Measurements from ENCODE around the gene WDR37.

WDR37 gene

GRCh38 chr10:1128115-1128514, 71.9 kb downstream of the WDR37 start:
- no peak for DNase-seq (ENCODE audit: low read depth)
- TF ChIP-seq CTCF (IDR thresholded peaks at IDR 0.05; ENCODE audit: insufficient read depth, low read depth, low read length, missing control alignments) = no peak
- H3K4me3 ChIP-seq (ENCODE audit: low read depth, low read length) = no peak overlapping the region

- no peak for DNase-seq (ENCODE audit: low read depth)
- TF ChIP-seq CTCF (IDR thresholded peaks at IDR 0.05; ENCODE audit: insufficient read depth, low read depth, low read length, missing control alignments) = no peak
- H3K4me3 ChIP-seq (ENCODE audit: low read depth, low read length) = no peak overlapping the region
Measured at GRCh38 chr10:1128649-1129048, 72.5 kb downstream of the WDR37 start.

- H3K4me3 ChIP-seq (ENCODE audit: low read depth, low read length) = no peak overlapping the region
- DNase-seq (ENCODE audit: low read depth) = no peak
- no peak for TF ChIP-seq CTCF (IDR thresholded peaks at IDR 0.05; ENCODE audit: insufficient read depth, low read depth, low read length, missing control alignments)
Measured at GRCh38 chr10:1130226-1130625, 74.0 kb downstream of the WDR37 start.

- no peak for TF ChIP-seq CTCF (IDR thresholded peaks at IDR 0.05; ENCODE audit: insufficient read depth, low read depth, low read length, missing control alignments)
- DNase-seq (ENCODE audit: low read depth) = no peak
- H3K4me3 ChIP-seq (ENCODE audit: low read depth, low read length) = no peak overlapping the region
Measured at GRCh38 chr10:1130995-1131790, 75.0 kb downstream of the WDR37 start.

- no peak for TF ChIP-seq CTCF (IDR thresholded peaks at IDR 0.05; ENCODE audit: insufficient read depth, low read depth, low read length, missing control alignments)
- DNase-seq (ENCODE audit: low read depth) = no peak
- no peak overlapping the region for H3K4me3 ChIP-seq (ENCODE audit: low read depth, low read length)
Measured at GRCh38 chr10:1132584-1132983, 76.4 kb downstream of the WDR37 start.

GRCh38 chr10:1133495-1134045, 77.4 kb downstream of the WDR37 start:
- no peak for TF ChIP-seq CTCF (IDR thresholded peaks at IDR 0.05; ENCODE audit: insufficient read depth, low read depth, low read length, missing control alignments)
- H3K4me3 ChIP-seq (ENCODE audit: low read depth, low read length) = no peak overlapping the region
- no peak for DNase-seq (ENCODE audit: low read depth)
